A549 (cell line): ENCODE results near the gene CRYBG2. TPM values are rescaled to one million over a fixed set of nuclear protein-coding genes. Genes with fewer than 3 reads are reported as not detected.

Experiments used
- ATAC-seq, 2 experiments: fragments of 200-7000 bp in 1 of 2; fragments of >200 bp in 1 of 2; cut with Nextera tagmentation in 1 of 2; cut with Tn5 transposase in 1 of 2; 3 replicates each; pipeline versions ENCODE4 v1.8.0 to v1.9.1; 2018 to 2020; ENCODE audit warnings: mild to moderate bottlenecking in 1 of 2, moderate library complexity in 1 of 2
- CTCF ChIA-PET: fragments of 300-600 bp; sonication (Branson Sonifier 250); formaldehyde crosslinking; extraction: SDS; loops from one replicate; lab custom pipeline; 2021; ENCODE audit warnings: antibody characterized with exemption, inconsistent platforms; lab: Yijun Ruan, JAX
- POLR2A ChIA-PET: fragments of 350-600 bp; formaldehyde crosslinking; extraction: SDS; loops from one replicate; lab custom pipeline; 2021; ENCODE audit warnings: antibody characterized with exemption, inconsistent platforms; lab: Yijun Ruan, JAX
- DNase-seq, 2 experiments: peaks; one replicate each; pipeline versions ENCODE4 v3.0.0 to v3.0.0-alpha.2; 2011 to 2016; ENCODE audit warnings: low read depth in 1 of 2, low spot score in 1 of 2
- FAIRE-seq: peaks from 2 replicates; lab custom pipeline; 2011; peaks lifted over from hg19 to GRCh38; lab: Jason Lieb, UNC
- H3K27ac ChIP-seq, 2 experiments: fragments of >200 bp; sonication (Bioruptor Twin); formaldehyde crosslinking; 3 replicates each; pipeline ENCODE4 v1.5.1; 2016 to 2017
- H3K4me1 ChIP-seq: fragments of >200 bp; sonication (Bioruptor Twin); formaldehyde crosslinking; 3 replicates; pipeline ENCODE4 v1.6.1; 2016
- H3K4me2 ChIP-seq: fragments of >200 bp; sonication (Bioruptor Twin); formaldehyde crosslinking; 3 replicates; pipeline ENCODE4 v1.6.1; 2016
- H3K4me3 ChIP-seq: fragments of >200 bp; sonication (Bioruptor Twin); formaldehyde crosslinking; 3 replicates; pipeline ENCODE4 v1.5.1; 2016
- H3K9me3 ChIP-seq: fragments of >200 bp; sonication (Bioruptor Twin); formaldehyde crosslinking; 3 replicates; pipeline ENCODE4 v1.6.1; 2016
- CBX8 ChIP-seq: fragments of 200-600 bp; sonication (generic); IDR thresholded peaks from 2 replicates; pipeline ENCODE4 v1.6.1; 2016
- CHD2 ChIP-seq: fragments of 150-350 bp; IDR thresholded peaks from 2 replicates; pipeline ENCODE4 v1.6.1; 2014; ENCODE audit warnings: low read length; ENCODE audit not compliant: partially characterized antibody
- CHD4 ChIP-seq: fragments of 200-600 bp; sonication (generic); IDR thresholded peaks from 2 replicates; pipeline ENCODE4 v1.6.1; 2016; ENCODE audit warnings: antibody characterized with exemption, mild to moderate bottlenecking, borderline replicate concordance
- FOSL2 ChIP-seq, 2 experiments: fragments of 450-650 bp in 1 of 2; fragments of >200 bp in 1 of 2; sonication (Bioruptor Twin) in 1 of 2; formaldehyde crosslinking; IDR thresholded peaks; 2 replicates each; pipeline versions ENCODE4 v1.5.0 to v1.6.1; 2016 to 2020; ENCODE audit warnings: mild to moderate bottlenecking in 1 of 2, moderate library complexity in 1 of 2
- HEYL ChIP-seq: fragments of 250-450 bp; sonication (Bioruptor Pico); IDR thresholded peaks from 2 replicates; pipeline ENCODE4 v1.8.0; 2021; ENCODE audit warnings: mild to moderate bottlenecking, moderate library complexity
- JUNB ChIP-seq: fragments of >200 bp; sonication (Bioruptor Twin); formaldehyde crosslinking; IDR thresholded peaks from 2 replicates; pipeline ENCODE4 v1.6.1; 2016
- KDM5A ChIP-seq: fragments of 200-600 bp; sonication (generic); IDR thresholded peaks from 2 replicates; pipeline ENCODE4 v1.6.1; 2016; ENCODE audit warnings: antibody characterized with exemption, mild to moderate bottlenecking
- NR3C1 ChIP-seq: fragments of >200 bp; sonication (Bioruptor Twin); formaldehyde crosslinking; IDR thresholded peaks from 3 replicates; pipeline ENCODE4 v1.6.1; 2017
- RAD21 ChIP-seq, 2 experiments: fragments of >200 bp in 1 of 2; sonication (Bioruptor Twin) in 1 of 2; formaldehyde crosslinking in 1 of 2; IDR thresholded peaks in 1 of 2; conservative IDR thresholded peaks in 1 of 2; 2 replicates in 1 of 2; 3 replicates in 1 of 2; pipeline ENCODE4 v1.6.1; 2012 to 2018; ENCODE audit warnings: inconsistent platforms in 1 of 2
- SMC3 ChIP-seq: fragments of >200 bp; sonication (Bioruptor Twin); formaldehyde crosslinking; IDR thresholded peaks from 3 replicates; pipeline ENCODE4 v1.6.1; 2018; ENCODE audit warnings: inconsistent platforms
- TFCP2L1 ChIP-seq: fragments of 250-450 bp; sonication (Bioruptor Pico); IDR thresholded peaks from 2 replicates; pipeline ENCODE4 v1.5.0; 2021; ENCODE audit warnings: mild to moderate bottlenecking
- ZSCAN20 ChIP-seq: fragments of 250-450 bp; sonication (Bioruptor Pico); IDR thresholded peaks from 2 replicates; pipeline ENCODE4 v1.8.0; 2022; ENCODE audit warnings: mild to moderate bottlenecking, moderate library complexity
- WGBS: methylation state at CpG from one replicate; pipeline ENCODE4 v1.1.6; 2017; ENCODE audit errors: missing lambda C conversion rate; 5-methylcytosine and 5-hydroxymethylcytosine counted together
- polyA plus RNA-seq, 4 experiments: library from polyadenylated mRNA; depleted of rRNA in 3 of 4; stranded (reverse); fragments of >200 nt; fragmentation: RNase III in 1 of 4; extraction: RNeasy Plus Mini Kit Qiagen cat#74134 plus additional on column Dnase treatment in 1 of 4; gene quantifications; 2 replicates in 3 of 4; 3 replicates in 1 of 4; pipeline ENCODE4 v1.2.3, GENCODE V29; 2011 to 2017
- TF ChIP-seq, protein P1 (sequence below): IDR thresholded peaks from 2 replicates; pipeline ENCODE4 v1.6.1; 2012
- TF ChIP-seq, protein P2 (sequence below): fragments of >200 bp; sonication (Bioruptor Twin); formaldehyde crosslinking; IDR thresholded peaks from 3 replicates; pipeline ENCODE4 v1.6.1; 2016
- TF ChIP-seq, protein P3 (sequence below): fragments of >200 bp; sonication (Bioruptor Twin); formaldehyde crosslinking; IDR thresholded peaks from 3 replicates; pipeline ENCODE4 v1.5.1; 2016
- TF ChIP-seq, protein P4 (sequence below): fragments of 450-650 bp; IDR thresholded peaks from 2 replicates; pipeline ENCODE4 v1.6.1; 2014; ENCODE audit warnings: antibody characterized with exemption

The CRYBG2 gene
- polyA plus RNA-seq, 2 of the 4 experiments (the other 2 are of a cell fraction) = 0.67 to 2.7 TPM

DNA sequence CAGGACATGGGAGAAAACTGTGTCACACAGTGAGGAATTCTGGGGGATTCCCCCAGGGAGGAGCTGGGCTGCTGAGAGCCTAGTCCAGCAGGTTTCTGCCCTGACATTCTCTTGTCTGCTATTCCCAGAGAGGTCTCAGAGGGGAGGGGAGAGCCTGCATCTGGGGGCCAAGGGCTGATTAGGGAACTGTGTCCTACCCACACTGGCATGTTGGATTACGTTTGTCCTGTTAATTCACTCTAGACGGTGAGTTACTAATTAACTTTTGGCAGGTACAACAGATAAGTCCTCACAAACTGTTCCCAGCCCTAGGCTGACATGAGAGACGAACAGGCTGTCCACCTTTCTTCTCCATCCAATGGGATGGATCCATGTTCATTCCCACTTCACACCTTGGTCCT lies 76.7 kb downstream of the CRYBG2 start:
- H3K9me3 ChIP-seq = no peaks in the 10 kb centered on the region
- no peak overlapping the region for H3K27ac ChIP-seq
- ChIA-PET CTCF (interaction anchor here (0.7 to 6.0 kb wide), 9 partner anchors 8 to 193 kb away, joined by 3 to 32 read pairs (median 7); no protein-coding TSS in a partner anchor), POLR2A (no interaction called here)
- no peak for FAIRE-seq
- H3K4me2 ChIP-seq = no peak overlapping the region
- ATAC-seq = no peak
- WGBS = 92% methylated on average over 3 of the region's 3 CpGs
- peaks cover 45% of the 10 kb centered on the region for H3K4me1 ChIP-seq
- TF ChIP-seq JUNB = no peak
- TF ChIP-seq, protein P1, sequence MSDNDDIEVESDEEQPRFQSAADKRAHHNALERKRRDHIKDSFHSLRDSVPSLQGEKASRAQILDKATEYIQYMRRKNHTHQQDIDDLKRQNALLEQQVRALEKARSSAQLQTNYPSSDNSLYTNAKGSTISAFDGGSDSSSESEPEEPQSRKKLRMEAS = no peak
- TF ChIP-seq CHD4 = no peak
- no peak for TF ChIP-seq KDM5A
- TF ChIP-seq, all 56 proteins: peak for 0
- no peak for DNase-seq
- H3K4me3 ChIP-seq = no peak overlapping the region

DNA sequence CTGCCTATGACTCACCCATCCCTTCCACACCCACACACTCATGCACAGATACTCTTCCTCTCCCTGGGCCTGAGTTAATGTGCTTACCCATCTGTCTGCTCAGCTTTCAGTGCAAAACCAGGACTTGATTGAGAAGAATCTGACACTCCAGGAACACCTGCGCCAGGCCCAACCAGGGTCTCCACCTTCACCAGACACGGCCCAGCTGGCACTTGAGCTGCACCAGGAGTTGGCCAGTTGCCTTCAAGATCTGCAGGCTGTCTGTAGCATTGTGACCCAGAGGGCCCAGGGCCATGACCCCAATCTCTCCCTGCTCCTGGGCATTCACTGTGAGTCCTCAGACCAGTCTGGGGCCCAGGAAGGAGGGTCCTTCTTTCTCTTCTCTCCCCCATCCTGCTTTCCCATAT lies 77.5 kb downstream of the CRYBG2 start:
- TF ChIP-seq JUNB (no peak), ZSCAN20 (CRISPR knock-in tag) (no peak), HEYL (CRISPR knock-in tag) (no peak), FOSL2 (IDR thresholded peaks at IDR 0.05) (no peak), FOSL2 (CRISPR knock-in tag; IDR thresholded peaks at IDR 0.05) (peak; percentile 31), TFCP2L1 (CRISPR knock-in tag) (no peak), NR3C1 (no peak)
- TF ChIP-seq, protein P2, sequence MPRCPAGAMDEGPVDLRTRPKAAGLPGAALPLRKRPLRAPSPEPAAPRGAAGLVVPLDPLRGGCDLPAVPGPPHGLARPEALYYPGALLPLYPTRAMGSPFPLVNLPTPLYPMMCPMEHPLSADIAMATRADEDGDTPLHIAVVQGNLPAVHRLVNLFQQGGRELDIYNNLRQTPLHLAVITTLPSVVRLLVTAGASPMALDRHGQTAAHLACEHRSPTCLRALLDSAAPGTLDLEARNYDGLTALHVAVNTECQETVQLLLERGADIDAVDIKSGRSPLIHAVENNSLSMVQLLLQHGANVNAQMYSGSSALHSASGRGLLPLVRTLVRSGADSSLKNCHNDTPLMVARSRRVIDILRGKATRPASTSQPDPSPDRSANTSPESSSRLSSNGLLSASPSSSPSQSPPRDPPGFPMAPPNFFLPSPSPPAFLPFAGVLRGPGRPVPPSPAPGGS = no peak
- FAIRE-seq = no peak
- CTCF ChIA-PET = interaction anchor here (0.7 to 6.0 kb wide), 20 partner anchors 9 to 194 kb away, joined by 3 to 32 read pairs (median 4); partner anchors contain the start of genes CD52, LIN28A and ZNF593
- H3K4me1 ChIP-seq = peaks cover 45% of the 10 kb centered on the region
- H3K27ac ChIP-seq = peak overlapping the region; percentile 61 to 74; a peak in 3 of 6 replicates
- H3K9me3 ChIP-seq = no peaks in the 10 kb centered on the region
- POLR2A ChIA-PET = no interaction called here
- no CpG with 5 or more reads among the region's 2 CpGs for WGBS
- no peak for DNase-seq
- peak overlapping the region; percentile 48 for H3K4me2 ChIP-seq
- ATAC-seq = no peak
- no peak overlapping the region for H3K4me3 ChIP-seq

DNA sequence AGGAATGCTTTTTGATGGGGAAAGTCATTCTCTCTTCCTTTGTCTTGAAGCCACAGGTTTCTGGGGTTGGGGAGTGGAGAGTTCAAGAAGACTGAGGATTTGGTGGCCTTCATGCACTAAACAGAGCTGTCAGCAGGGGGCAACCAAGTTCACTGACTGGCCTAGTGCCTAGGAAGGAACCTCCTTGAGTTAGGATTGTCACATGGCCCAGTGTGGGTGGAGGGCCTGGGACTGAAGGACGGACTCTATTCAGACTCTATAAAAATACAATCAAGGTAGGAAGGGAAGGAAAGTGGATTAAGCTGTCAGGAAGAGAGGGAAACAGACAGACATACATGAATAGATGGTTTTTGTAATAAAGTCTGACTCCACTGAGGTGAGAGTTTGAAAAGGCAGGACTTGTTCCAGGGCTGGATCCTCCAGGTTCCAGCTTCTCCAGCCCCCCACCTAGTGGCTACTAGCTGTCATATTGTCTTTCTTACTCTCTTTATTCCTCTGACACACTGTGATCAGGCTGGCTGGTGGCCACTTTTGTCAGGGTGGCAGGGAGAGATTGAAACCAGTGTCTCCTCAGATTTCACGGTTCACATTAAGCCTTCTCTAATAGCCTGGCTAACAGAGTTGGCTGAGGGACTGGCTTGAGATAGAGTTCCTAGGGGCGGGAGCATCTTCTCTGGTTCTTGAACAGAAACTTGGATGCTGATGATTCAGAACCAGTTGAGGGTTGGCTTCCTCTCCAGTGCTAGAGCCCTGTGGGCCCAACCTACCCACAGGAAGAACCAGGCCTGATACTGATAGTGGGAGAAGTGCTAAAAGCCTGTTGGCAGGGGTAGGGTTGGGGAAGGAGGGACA lies 78.1 kb downstream of the CRYBG2 start:
- peak; percentile 59 to 60 for ATAC-seq
- ChIA-PET CTCF (interaction anchor here (0.7 to 6.0 kb wide), 31 partner anchors 9 to 195 kb away, joined by 3 to 32 read pairs (median 4); partner anchors contain the start of genes CD52, LIN28A and ZNF593), POLR2A (interaction anchor here (0.5 kb wide), 1 partner anchor 144 kb away, joined by 3 read pairs; no protein-coding TSS in a partner anchor)
- Histone ChIP-seq H3K4me1 (peaks cover 38% of the 10 kb centered on the region), H3K9me3 (no peaks in the 10 kb centered on the region), H3K4me3 (no peak overlapping the region), H3K27ac (peak overlapping the region; percentile 61 to 74), H3K4me2 (peak overlapping the region; percentile 48)
- FAIRE-seq = no peak
- TF ChIP-seq CBX8 (no peak), RAD21 (conservative IDR thresholded peaks at IDR 0.05 in 1 of 2, IDR thresholded peaks at IDR 0.05 in 1 of 2) (peak; percentile 52 to 53), SMC3 (peak; percentile 61), CHD2 (no peak)
- TF ChIP-seq, protein P3, sequence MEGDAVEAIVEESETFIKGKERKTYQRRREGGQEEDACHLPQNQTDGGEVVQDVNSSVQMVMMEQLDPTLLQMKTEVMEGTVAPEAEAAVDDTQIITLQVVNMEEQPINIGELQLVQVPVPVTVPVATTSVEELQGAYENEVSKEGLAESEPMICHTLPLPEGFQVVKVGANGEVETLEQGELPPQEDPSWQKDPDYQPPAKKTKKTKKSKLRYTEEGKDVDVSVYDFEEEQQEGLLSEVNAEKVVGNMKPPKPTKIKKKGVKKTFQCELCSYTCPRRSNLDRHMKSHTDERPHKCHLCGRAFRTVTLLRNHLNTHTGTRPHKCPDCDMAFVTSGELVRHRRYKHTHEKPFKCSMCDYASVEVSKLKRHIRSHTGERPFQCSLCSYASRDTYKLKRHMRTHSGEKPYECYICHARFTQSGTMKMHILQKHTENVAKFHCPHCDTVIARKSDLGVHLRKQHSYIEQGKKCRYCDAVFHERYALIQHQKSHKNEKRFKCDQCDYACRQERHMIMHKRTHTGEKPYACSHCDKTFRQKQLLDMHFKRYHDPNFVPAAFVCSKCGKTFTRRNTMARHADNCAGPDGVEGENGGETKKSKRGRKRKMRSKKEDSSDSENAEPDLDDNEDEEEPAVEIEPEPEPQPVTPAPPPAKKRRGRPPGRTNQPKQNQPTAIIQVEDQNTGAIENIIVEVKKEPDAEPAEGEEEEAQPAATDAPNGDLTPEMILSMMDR = peak; percentile 60
- TF ChIP-seq, protein P4, sequence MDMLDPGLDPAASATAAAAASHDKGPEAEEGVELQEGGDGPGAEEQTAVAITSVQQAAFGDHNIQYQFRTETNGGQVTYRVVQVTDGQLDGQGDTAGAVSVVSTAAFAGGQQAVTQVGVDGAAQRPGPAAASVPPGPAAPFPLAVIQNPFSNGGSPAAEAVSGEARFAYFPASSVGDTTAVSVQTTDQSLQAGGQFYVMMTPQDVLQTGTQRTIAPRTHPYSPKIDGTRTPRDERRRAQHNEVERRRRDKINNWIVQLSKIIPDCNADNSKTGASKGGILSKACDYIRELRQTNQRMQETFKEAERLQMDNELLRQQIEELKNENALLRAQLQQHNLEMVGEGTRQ = peak; percentile 67
- TF ChIP-seq, protein P1 = peak; percentile 72
- peak; percentile 59 to 85 for DNase-seq
- WGBS = 51% methylated on average over 3 of the region's 3 CpGs
